ENCODE measurements around the gene C10orf90.

The C10orf90 gene

GRCh38 chr10:126420567-126421300 is 249.8 kb downstream of the C10orf90 start:
- DNase-seq: no peak

DNA sequence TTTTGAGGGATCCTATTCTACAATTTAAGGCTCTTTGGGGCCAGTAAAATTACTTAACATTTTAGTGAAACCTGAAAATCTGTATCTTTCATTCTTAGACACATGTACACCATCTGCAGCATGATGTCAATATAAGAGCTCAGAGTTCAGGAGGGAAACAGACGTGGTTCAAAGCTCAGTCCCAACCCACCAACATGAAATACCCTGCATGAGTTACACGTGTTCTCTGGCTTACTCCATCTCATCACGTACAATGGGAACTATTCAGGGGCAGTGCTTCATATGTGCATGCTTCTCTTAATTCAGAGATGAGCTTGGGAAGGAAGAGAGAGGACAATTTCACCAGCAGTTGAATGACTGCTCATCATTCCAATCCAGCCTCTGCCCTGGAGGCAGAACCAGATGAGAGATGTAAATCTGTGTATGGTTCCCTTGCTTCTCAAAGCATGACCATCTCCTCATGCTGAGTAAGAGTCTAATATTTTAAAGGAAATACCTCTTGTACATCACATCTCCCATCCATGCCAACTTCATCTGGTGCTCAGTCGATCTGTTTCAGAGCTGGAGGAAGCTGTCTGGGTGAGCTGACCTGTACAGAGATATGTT is 253.2 kb downstream of the C10orf90 start:
- DNase-seq: no peak

- DNase-seq: no peak
These were observed 260.7 kb downstream of the C10orf90 start for GRCh38 chr10:126409821-126410220.

DNA sequence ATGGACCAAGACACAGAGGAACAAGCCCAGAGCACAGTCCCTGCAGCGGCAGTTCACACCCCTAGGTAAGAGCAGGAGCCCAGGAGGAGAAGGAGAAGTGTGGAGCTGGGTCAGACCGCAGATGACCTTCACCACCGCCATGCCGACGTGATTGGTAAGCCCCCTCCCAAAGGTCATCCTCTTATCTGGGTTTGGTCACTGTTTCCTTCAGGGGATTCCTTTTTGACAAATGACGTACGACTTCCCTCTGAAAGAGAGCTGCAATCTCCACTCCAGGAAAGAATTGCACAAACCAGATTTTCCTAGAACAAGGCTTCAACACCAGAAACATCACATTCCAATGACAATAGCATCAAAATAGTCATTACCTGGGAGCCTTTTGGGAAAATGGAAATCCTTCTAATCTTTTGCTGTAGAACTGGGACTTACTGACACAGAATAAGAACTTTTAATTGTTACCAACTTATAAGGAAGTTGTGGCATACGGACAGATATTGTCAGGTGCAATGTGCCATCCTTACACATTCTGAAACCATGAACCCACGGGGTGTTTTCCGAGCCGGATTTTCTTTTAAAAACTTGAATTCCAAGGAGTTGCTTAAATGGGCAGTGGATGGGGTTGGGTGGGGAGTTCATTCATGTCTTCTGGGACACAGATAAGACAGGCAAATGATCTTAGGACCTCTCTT is 261.4 kb downstream of the C10orf90 start:
- no peak for DNase-seq

DNA sequence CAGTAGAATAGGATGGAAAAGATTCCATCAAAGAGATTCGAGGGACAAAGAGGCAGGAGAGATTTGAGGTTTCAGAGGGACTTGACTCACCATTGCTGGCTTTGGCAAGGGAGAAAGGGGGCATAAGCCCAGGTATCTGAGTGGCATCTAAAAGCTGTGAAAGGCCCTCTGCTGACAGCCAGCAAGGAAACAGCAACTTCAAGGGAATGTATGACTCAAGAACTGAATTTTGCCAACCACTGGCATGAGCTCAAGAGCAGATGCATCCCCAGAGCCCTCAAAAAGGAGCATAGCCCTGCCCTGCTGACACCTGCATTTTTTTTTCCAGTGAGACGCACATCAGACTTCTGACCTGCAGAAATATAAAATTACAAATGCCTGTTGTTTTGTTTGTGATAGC is 262.7 kb downstream of the C10orf90 start:
- DNase-seq: no peak

GRCh38 chr10:126405239-126405775 is 265.2 kb downstream of the C10orf90 start:
- no peak for DNase-seq

DNA sequence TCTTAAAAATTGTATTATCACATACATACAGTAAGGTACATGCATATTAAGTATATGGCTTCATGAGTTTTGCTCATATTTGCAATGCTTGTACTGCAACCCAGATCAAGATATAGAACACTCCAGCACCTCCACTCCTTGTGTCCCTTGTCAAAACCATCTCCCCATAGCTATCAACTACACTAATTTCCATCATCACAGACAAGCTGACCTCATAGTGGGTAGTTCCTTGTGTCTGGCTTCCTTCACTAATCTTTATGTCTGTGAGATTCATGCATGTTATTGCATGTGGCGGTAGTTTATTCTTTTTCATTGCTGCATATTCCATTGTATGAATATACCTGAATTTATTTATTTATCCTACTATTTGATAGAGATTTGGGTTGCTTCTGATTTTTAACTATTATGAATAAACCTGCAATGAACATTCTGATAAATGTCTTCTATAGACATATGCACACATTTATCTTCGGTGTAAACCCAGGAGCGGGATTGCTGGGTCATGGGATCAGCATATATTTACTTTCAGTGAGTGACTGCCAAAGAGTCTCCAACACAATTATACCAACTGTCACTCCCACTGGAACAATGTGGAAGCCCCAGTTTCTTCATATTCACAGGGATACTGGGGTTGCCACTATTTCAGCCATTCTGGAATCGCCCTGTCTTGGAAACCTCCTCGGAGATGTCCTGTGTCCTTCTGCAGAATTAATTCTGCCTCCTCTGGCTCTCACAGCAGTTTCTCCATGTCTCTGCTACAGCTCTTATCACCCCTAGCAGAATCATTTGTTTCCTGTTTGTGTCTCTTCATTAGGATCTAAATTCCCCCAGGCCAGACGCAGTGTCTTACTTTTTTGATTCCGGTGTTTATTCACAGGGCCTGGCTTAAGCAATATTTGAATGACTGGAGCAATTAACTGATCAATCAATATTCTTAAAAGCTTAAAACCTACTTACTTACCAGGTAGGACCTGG is 267.5 kb downstream of the C10orf90 start:
- DNase-seq: no peak

- no peak for DNase-seq
These were observed 269.9 kb downstream of the C10orf90 start for GRCh38 chr10:126400641-126401040.

- no peak for DNase-seq
These were observed 271.6 kb downstream of the C10orf90 start for GRCh38 chr10:126398924-126399323.

DNA sequence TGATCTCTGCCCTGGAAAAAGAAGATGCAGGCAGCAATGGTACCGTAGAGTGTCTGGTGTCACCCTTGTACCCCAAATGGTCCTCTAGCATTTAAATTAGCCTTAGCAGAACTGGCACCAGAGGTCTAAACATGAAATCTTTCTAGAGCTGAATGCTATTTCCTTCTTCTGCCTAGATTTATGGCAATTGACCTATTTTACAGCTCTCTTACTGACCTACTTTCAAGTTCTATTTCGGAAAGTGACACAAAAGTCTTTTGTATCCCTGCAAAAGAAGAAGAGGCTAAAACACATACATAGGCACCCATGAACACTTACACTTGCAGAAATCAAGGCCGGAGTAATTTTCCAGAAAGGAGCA is 272.1 kb downstream of the C10orf90 start:
- DNase-seq: no peak

DNA sequence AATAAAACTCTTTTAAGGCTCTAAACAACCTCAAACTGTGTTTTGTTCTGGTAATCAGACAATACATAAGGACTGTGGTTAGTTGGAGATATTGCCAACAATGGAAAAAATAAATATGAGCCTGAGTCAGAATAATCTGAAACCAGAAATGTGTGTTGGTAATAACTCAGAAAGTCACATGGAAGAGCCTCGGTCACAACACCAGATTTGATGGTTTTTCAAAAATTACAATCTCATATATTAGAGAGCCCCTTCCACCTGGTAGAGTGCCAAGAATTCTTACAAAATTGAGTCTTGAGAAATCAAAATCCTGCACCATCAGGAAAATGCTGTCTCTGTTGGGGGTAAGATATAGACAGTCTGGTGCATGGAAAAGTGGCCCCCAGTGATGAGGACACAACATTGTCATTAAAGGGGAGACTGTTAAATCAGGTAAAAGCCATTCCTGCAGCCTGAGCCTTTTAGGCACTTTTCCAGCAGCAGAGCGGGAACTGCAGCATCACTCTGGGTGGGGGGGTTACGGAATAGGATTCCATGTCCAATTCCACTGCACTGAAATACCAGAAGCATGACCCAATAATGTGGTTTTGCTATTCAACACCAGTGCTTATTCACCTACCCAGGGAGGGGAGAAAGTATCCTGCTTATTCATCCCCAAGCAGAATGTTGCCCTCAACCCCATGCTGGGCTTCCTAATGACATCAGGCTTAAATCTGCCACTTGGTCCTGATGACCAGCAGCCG is 272.7 kb downstream of the C10orf90 start:
- no peak for DNase-seq

GRCh38 chr10:126397156-126397555 is 273.3 kb downstream of the C10orf90 start:
- DNase-seq: no peak

GRCh38 chr10:126394948-126395347 is 275.5 kb downstream of the C10orf90 start:
- no peak for DNase-seq

- DNase-seq: no peak
These were observed 277.4 kb downstream of the C10orf90 start for GRCh38 chr10:126393076-126393475.

DNA sequence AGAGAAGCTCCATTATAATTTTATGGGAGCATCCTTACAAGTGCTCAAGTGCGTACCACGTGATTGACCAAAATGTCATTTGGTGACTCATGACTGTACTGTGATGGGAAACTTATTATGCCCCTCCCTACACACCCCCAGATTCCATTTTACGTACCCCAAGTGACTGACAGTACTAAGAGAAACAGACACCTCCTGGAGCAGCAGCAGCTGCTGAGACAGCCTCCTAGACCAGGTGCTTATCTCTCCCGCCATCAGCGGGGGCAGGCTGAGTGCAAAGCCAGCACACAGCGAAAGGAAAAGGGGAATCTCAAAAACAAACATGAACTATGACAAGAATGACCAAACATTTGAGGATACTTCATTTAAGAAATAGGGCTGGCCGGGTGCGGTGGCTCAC is 278.0 kb downstream of the C10orf90 start:
- no peak for DNase-seq

GRCh38 chr10:126392068-126392467 is 278.4 kb downstream of the C10orf90 start:
- DNase-seq: no peak

DNA sequence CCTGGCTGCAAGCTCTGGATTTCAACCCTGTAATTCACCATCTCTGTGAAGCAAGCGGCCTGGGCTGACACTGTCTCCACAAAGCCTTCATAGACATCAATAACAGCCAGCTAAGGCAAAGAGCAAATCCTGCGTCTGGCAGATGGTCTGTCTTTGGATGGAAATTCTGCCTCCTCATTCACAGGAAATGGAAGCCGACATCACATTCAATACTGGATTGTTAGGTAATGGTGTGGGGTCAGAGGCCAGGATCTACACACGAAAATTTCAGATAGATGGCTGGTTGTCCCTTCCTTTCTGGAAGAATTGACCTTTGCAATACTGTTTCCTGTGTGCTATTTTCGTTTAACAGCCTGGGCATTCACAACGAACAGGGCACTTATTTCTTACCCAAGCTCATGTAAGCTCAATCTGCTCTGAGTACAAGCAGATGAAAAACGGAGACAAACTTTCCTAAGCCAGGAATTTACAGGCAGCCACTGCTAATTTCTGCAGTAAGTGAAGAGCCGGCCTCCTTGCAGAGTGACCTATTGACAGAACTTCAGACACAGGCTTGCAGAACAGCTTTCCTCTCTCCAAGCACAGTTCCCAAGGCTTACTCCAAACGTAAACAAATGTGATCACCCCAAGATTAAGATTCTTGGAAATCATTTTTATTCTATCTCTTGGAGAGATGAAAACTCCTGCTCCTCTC is 279.2 kb downstream of the C10orf90 start:
- DNase-seq: no peak

DNA sequence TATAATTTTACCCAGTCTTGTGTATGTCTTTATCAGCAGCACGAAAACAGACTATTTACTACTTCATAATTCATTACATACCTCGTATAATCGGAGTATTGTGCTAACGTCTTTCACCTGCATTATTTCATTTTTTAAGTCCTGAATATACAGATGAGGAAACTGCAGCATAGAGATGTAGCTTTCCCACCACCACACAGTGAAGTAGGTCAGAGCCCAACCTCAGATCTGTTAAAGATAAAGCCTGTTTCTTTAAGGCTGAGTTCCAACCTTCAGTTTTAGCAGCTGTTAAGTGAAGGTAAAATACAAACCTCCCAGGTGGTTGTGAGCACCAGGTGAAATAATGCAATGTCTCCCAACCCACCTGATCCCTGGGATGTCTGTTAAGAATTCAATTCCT is 280.2 kb downstream of the C10orf90 start:
- no peak for DNase-seq

DNA sequence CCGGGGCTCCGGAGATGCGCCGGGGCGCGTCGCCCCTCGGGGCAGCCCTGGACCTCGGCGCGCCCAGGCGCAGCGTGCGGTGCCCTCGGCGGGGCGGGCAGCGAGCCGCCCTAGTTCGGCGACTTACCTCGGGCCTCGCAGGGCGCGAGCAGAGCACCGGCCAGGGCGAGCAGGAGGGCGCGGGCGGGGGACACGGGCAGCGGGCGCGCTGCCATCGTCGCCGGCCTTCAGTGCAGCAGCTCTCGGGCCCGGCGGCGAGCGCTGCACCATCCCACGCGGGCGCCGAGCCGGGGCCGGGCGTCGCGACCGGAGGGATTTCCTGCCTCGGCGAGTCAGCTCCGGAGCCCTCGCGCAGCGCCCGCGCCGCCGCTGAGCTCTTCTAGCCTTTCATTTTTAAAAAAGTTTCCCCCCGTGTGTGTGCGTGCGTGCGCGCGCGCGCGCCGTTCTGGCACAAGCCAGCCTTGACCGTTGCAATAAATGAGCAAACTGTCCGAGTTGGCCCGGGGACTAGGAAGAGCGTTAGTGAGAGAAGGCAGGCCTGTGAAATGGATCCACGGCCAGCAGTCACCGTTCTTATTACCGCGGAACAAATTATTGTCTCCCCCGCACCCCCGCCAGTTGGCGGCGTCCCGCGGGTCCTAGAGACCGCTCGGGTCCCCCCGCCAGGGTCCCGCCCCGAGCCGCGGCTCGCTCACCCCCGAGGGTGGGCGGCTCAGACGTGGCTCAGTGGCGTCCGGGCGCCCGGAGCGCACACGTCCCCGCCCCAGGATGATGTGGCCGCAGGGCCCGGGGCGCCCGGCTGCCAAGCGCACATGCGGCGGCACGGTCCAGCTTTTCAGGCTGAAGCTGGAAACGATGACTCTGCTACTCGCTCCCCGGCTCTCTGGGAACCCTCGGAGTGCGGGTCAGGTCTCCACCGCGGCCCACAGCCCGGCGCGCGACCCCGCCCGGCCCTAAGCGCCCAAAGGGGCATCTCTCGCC is 282.3 kb downstream of the C10orf90 start, which contains the start of gene ADAM12:
TSS of gene ADAM12 (minus strand) at position 547 of the 981 bp plus-strand sequence. CDS start at position 215, 332 bp downstream.
- no peak for DNase-seq
